HG02571 (cell line): ENCODE results near the gene MADD.

ENCODE experiments used
- ATAC-seq: cut with Tn5 transposase; IDR thresholded peaks from one replicate; pipeline ENCODE4 v1.9.1; 2021; ENCODE audit warnings: mild to moderate bottlenecking, moderate library complexity; ENCODE audit not compliant: unreplicated experiment

The MADD gene

GRCh38 chr11:47249378-47249715 is 20.6 kb upstream of the MADD start:
- ATAC-seq = no peak

GRCh38 chr11:47251751-47252150 is 18.2 kb upstream of the MADD start:
- ATAC-seq = no peak

GRCh38 chr11:47253660-47254059 is 16.3 kb upstream of the MADD start:
- ATAC-seq = no peak

- no peak for ATAC-seq
These were observed 15.5 kb upstream of the MADD start for GRCh38 chr11:47254386-47254785.

- no peak for ATAC-seq
These were observed 13.6 kb upstream of the MADD start for GRCh38 chr11:47256374-47256773.

GRCh38 chr11:47257177-47257516 is 12.8 kb upstream of the MADD start:
- no peak for ATAC-seq

GRCh38 chr11:47257517-47258316 is 12.2 kb upstream of the MADD start, which contains the start of gene NR1H3:
Gene NR1H3 (plus strand): TSS chr11:47257996. CDS start chr11:47259217, 1,221 bp downstream.
- no peak for ATAC-seq

- ATAC-seq = no peak
These were observed 11.5 kb upstream of the MADD start for GRCh38 chr11:47258317-47258902.

GRCh38 chr11:47259232-47259977 is 10.5 kb upstream of the MADD start:
- no peak for ATAC-seq

GRCh38 chr11:47260366-47260765 is 9.6 kb upstream of the MADD start:
- no peak for ATAC-seq

- no peak for ATAC-seq
These were observed 8.6 kb upstream of the MADD start for GRCh38 chr11:47261291-47261800.

GRCh38 chr11:47264119-47264518 is 5.8 kb upstream of the MADD start:
- ATAC-seq = no peak

GRCh38 chr11:47264521-47264920 is 5.4 kb upstream of the MADD start:
- ATAC-seq = no peak

GRCh38 chr11:47267876-47268275 is 2.1 kb upstream of the MADD start:
- no peak for ATAC-seq

- no peak for ATAC-seq
These were observed 1.4 kb upstream of the MADD start for GRCh38 chr11:47268448-47269001.

- peak; percentile 55 for ATAC-seq
These were observed 718 bp upstream of the MADD start for GRCh38 chr11:47269002-47269828.

GRCh38 chr11:47270331-47271271 is 668 bp downstream of the MADD start:
- ATAC-seq = no peak

- ATAC-seq = no peak
These were observed 1.4 kb downstream of the MADD start for GRCh38 chr11:47271328-47271727.

GRCh38 chr11:47271961-47272661 is 2.2 kb downstream of the MADD start:
- ATAC-seq = no peak
